Epithelial cell of prostate (primary cell): ENCODE results near the gene RASL10B.

Experiments used
- DNase-seq: peaks from one replicate; pipeline ENCODE4 v3.0.0-alpha.2; 2011; ENCODE audit warnings: low read depth, low spot score
- H3K27ac ChIP-seq: fragments of 450-650 bp; 2 replicates; pipeline ENCODE4 v1.5.1; 2017; ENCODE audit warnings: mild to moderate bottlenecking

RASL10B gene

GRCh38 chr17:35788477-35789368 lies 57.3 kb downstream of the RASL10B start:
- H3K27ac ChIP-seq, result peak overlapping the region; percentile 84
- DNase-seq, result peak; percentile 85

DNA sequence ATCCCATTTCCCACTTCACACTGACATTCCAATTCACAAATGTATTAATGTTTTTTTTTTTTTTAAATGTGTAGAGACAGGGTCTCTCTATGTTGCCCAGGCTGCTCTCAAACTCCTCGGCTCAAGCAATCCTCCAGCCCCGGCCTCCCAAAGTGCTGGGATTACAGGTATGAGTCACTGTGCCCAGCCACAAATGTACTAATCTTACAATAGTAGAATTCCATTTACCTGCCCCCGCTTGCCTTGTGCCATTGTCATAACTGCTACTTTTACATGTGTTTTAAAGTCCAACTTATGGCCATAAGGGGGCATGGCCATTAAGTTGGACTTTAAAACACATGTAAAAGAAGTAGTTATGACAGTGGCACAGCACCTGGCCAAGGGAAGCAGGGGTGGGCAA lies 59.4 kb downstream of the RASL10B start:
- H3K27ac ChIP-seq, result peak overlapping the region; percentile 84
- no peak for DNase-seq

DNA sequence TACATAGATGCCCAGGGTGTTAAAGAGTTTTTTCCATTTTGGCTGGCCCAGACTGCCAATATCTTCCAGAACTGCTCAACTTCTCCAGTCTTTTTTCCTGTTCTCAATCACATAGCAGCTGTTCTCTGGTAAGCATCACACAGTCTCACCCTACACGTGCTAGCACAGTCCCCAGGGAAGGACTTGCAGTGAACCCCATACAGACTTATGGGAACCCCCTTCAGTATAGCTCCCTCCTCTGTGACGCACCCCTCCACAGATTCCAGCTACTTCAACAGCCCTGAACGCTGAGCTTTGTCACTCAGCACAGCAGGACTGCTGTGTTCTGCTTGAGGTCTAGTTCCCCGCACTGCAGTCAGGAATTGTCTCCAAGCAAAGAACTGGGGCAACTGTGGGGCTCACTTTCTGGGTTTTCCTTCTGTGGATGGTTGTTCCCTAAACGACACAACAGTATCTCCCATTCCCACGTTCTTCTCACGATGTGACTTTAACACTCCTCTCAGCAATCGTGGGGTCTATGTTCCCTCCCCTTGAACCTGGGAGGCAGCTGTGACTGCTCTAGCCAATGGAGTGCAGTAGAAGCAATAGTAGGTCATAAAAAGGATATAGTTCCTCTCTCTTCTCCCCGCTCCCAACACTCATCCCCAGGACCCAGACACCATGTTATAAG lies 60.4 kb downstream of the RASL10B start:
- no peak for DNase-seq
- H3K27ac ChIP-seq, result no peak overlapping the region
